ENCODE data around the gene PRKN.

Gene PRKN

GRCh38 chr6:162471842-162472241 is 255.7 kb downstream of the PRKN start (continued):
- TF ChIP-seq ZBTB49 (tag by site-specific recombination; IDR thresholded peaks at IDR 0.05; ENCODE audit: low read depth) = no peak
- TF ChIP-seq ZBTB20 (tag by site-specific recombination; IDR thresholded peaks at IDR 0.05) = no peak
- TF ChIP-seq ZNF202 (tag by site-specific recombination; IDR thresholded peaks at IDR 0.05; ENCODE audit: borderline replicate concordance) = no peak
- no peak for TF ChIP-seq ZNF48 (tag by site-specific recombination; IDR thresholded peaks at IDR 0.05)
- no peak for TF ChIP-seq ZNF398 (tag by site-specific recombination; IDR thresholded peaks at IDR 0.05)
- TF ChIP-seq ZNF560 (tag by site-specific recombination; IDR thresholded peaks at IDR 0.05; ENCODE audit: borderline replicate concordance) = no peak
- no peak for TF ChIP-seq ZNF335 (tag by site-specific recombination; conservative IDR thresholded peaks at IDR 0.05)
- no peak for TF ChIP-seq ZNF664 (tag by site-specific recombination; IDR thresholded peaks at IDR 0.05)

- ChIA-PET POLR2A (no interaction called here), CTCF (no interaction called here)
- Histone ChIP-seq H3K9me3 (ENCODE audit: control insufficient read depth, insufficient read depth, low read depth, low read length) (no peaks in the 10 kb centered on the region), H3K36me3 (ENCODE audit: control insufficient read depth in 2 of 2, insufficient read depth in 1 of 2, low read length in 2 of 2) (no peaks in the 10 kb centered on the region), H3K4me1 (ENCODE audit: control insufficient read depth, insufficient read depth, low read length) (no peaks in the 10 kb centered on the region), H3K4me3 (ENCODE audit: low read depth, low read length) (no peak overlapping the region), H3K27ac (ENCODE audit: extremely low read depth, low read depth, low read length) (no peak overlapping the region)
- TF ChIP-seq SCRT2 (tag by site-specific recombination; IDR thresholded peaks at IDR 0.05) (no peak), ZNF37A (tag by site-specific recombination; IDR thresholded peaks at IDR 0.05) (no peak), ZNF645 (tag by site-specific recombination; IDR thresholded peaks at IDR 0.05) (no peak), ZNF558 (tag by site-specific recombination; IDR thresholded peaks at IDR 0.05) (no peak), GLI4 (tag by site-specific recombination; IDR thresholded peaks at IDR 0.05) (no peak), ZSCAN18 (tag by site-specific recombination; IDR thresholded peaks at IDR 0.05) (no peak), ZNF202 (tag by site-specific recombination; IDR thresholded peaks at IDR 0.05; ENCODE audit: borderline replicate concordance) (no peak), ZFHX2 (tag by site-specific recombination; conservative IDR thresholded peaks at IDR 0.05) (no peak), ZSCAN5A (tag by site-specific recombination; IDR thresholded peaks at IDR 0.05) (no peak), ZNF777 (tag by site-specific recombination; IDR thresholded peaks at IDR 0.05; ENCODE audit: borderline replicate concordance) (no peak), ZNF26 (tag by site-specific recombination; IDR thresholded peaks at IDR 0.05) (no peak), SCRT1 (tag by site-specific recombination; IDR thresholded peaks at IDR 0.05; ENCODE audit: borderline replicate concordance) (no peak), ZNF571 (tag by site-specific recombination; IDR thresholded peaks at IDR 0.05) (no peak), ZNF555 (tag by site-specific recombination; conservative IDR thresholded peaks at IDR 0.05) (no peak)
These were observed 259.2 kb downstream of the PRKN start for GRCh38 chr6:162468326-162468725.
